SK-N-MC (cell line): ENCODE measurements around the gene ERGIC3.

Experiments
- EZH2 ChIP-seq: fragments of 200-600 bp; sonication (generic); IDR thresholded peaks from one replicate; pipeline ENCODE4 v1.6.1; 2017; ENCODE audit warnings: antibody characterized with exemption
- FOXP2 ChIP-seq: optimal IDR thresholded peaks from 2 replicates; pipeline ENCODE3; 2011; ENCODE audit warnings: mild to moderate bottlenecking, moderate library complexity; ENCODE audit not compliant: insufficient read depth; ENCODE audit errors: extremely low read length, control extremely low read depth
- POLR2AphosphoS5 ChIP-seq: IDR thresholded peaks from 2 replicates; pipeline ENCODE4 v1.6.1; 2012; ENCODE audit warnings: mild to moderate bottlenecking, low read depth, low read length, borderline replicate concordance

GRCh38 chr20:35506179-35506578 is 35.7 kb upstream of the ERGIC3 start:
- TF ChIP-seq EZH2 = no peak
- TF ChIP-seq POLR2AphosphoS5 = no peak
- TF ChIP-seq FOXP2 = no peak
